ENCODE measurements around the gene CDC16.

DNA sequence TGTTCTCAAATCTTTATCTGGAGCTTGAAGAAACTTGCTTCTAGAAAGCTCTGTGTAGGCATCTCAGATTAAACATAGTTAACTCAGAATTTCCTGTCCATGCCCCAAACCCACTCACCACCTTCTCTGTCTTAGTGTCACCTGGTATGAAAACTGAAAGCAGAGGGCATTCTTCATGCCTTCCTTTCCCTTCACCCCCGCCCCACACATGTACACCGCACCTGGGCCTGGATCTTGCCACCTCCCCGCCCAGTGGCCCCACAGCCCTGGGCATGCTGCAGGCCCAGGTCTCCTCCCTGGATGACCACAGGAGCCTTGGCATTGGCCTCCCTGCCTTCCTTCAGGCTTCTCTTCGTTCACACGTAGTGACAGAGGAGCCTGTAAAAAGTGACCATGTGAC is 39.8 kb upstream of the CDC16 start:
- TF ChIP-seq, protein P1, sequence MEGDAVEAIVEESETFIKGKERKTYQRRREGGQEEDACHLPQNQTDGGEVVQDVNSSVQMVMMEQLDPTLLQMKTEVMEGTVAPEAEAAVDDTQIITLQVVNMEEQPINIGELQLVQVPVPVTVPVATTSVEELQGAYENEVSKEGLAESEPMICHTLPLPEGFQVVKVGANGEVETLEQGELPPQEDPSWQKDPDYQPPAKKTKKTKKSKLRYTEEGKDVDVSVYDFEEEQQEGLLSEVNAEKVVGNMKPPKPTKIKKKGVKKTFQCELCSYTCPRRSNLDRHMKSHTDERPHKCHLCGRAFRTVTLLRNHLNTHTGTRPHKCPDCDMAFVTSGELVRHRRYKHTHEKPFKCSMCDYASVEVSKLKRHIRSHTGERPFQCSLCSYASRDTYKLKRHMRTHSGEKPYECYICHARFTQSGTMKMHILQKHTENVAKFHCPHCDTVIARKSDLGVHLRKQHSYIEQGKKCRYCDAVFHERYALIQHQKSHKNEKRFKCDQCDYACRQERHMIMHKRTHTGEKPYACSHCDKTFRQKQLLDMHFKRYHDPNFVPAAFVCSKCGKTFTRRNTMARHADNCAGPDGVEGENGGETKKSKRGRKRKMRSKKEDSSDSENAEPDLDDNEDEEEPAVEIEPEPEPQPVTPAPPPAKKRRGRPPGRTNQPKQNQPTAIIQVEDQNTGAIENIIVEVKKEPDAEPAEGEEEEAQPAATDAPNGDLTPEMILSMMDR (IDR thresholded peaks at IDR 0.05; ENCODE audit: insufficient read depth, low read length) = no peak
- no peak for TF ChIP-seq POLR2AphosphoS5 (IDR thresholded peaks at IDR 0.05; ENCODE audit: low read depth)
- TF ChIP-seq GABPA (IDR thresholded peaks at IDR 0.05; ENCODE audit: low read depth) = no peak
- TF ChIP-seq, protein P2, sequence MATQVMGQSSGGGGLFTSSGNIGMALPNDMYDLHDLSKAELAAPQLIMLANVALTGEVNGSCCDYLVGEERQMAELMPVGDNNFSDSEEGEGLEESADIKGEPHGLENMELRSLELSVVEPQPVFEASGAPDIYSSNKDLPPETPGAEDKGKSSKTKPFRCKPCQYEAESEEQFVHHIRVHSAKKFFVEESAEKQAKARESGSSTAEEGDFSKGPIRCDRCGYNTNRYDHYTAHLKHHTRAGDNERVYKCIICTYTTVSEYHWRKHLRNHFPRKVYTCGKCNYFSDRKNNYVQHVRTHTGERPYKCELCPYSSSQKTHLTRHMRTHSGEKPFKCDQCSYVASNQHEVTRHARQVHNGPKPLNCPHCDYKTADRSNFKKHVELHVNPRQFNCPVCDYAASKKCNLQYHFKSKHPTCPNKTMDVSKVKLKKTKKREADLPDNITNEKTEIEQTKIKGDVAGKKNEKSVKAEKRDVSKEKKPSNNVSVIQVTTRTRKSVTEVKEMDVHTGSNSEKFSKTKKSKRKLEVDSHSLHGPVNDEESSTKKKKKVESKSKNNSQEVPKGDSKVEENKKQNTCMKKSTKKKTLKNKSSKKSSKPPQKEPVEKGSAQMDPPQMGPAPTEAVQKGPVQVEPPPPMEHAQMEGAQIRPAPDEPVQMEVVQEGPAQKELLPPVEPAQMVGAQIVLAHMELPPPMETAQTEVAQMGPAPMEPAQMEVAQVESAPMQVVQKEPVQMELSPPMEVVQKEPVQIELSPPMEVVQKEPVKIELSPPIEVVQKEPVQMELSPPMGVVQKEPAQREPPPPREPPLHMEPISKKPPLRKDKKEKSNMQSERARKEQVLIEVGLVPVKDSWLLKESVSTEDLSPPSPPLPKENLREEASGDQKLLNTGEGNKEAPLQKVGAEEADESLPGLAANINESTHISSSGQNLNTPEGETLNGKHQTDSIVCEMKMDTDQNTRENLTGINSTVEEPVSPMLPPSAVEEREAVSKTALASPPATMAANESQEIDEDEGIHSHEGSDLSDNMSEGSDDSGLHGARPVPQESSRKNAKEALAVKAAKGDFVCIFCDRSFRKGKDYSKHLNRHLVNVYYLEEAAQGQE (IDR thresholded peaks at IDR 0.05; ENCODE audit: insufficient replicate concordance, low read depth) = no peak
- TF ChIP-seq SPI1 (IDR thresholded peaks at IDR 0.05; ENCODE audit: borderline replicate concordance, low read depth) = no peak

Data from HL-60 (cell line).